Glutamatergic neuron (in vitro differentiated cells): ENCODE results near the gene PANK4. TPM values are rescaled to one million over a fixed set of nuclear protein-coding genes. Genes with fewer than 3 reads are reported as not detected.
A peak's percentile ranks its signal among the peaks of the same experiment; 100 is the strongest.

Source experiments
- DNase-seq: peaks from one replicate; pipeline ENCODE4 v3.0.0; 2022
- H3K27ac Mint-ChIP-seq: one replicate; pipeline ENCODE4 v1.8.0; 2020; ENCODE audit warnings: mild to moderate bottlenecking, mixed read lengths, inconsistent platforms; ENCODE audit not compliant: unreplicated experiment
- H3K27me3 Mint-ChIP-seq: one replicate; pipeline ENCODE4 v1.8.0; 2020; ENCODE audit warnings: mild to moderate bottlenecking, moderate library complexity, mixed read lengths, inconsistent platforms; ENCODE audit not compliant: unreplicated experiment
- H3K36me3 Mint-ChIP-seq: one replicate; pipeline ENCODE4 v1.8.0; 2020; ENCODE audit warnings: mild to moderate bottlenecking, mixed read lengths, inconsistent platforms; ENCODE audit not compliant: unreplicated experiment
- H3K4me1 Mint-ChIP-seq: one replicate; pipeline ENCODE4 v1.8.0; 2020; ENCODE audit warnings: mild to moderate bottlenecking, low read depth, mixed read lengths, inconsistent platforms; ENCODE audit not compliant: unreplicated experiment
- H3K4me3 Mint-ChIP-seq: one replicate; pipeline ENCODE4 v1.8.0; 2020; ENCODE audit warnings: mild to moderate bottlenecking, mixed read lengths, inconsistent platforms; ENCODE audit not compliant: unreplicated experiment
- H3K9me3 Mint-ChIP-seq: one replicate; pipeline ENCODE4 v1.8.0; 2020; ENCODE audit warnings: mild to moderate bottlenecking, moderate library complexity, mixed read lengths, inconsistent platforms; ENCODE audit not compliant: unreplicated experiment
- total RNA-seq: library from RNA; stranded (reverse); fragmentation: NEBNext Ultra II Directional; extraction: Animal tissue kit (Norgen Biotek cat#: 25700); gene quantifications from one replicate; pipeline ENCODE4 v1.2.1, GENCODE V29; 2021; ENCODE audit not compliant: unreplicated experiment
- TF ChIP-seq, protein P1 (sequence below): fragments of 200-600 bp; sonication (generic); IDR thresholded peaks from one replicate; pipeline ENCODE4 v1.5.0; 2021; ENCODE audit not compliant: partially characterized antibody, unreplicated experiment

Gene PANK4
- total RNA-seq, 1 donor from 2014 or later, result 58.5 TPM

GRCh38 chr1:2566101-2567045, 40.0 kb upstream of the PANK4 start:
- TF ChIP-seq, protein P1, sequence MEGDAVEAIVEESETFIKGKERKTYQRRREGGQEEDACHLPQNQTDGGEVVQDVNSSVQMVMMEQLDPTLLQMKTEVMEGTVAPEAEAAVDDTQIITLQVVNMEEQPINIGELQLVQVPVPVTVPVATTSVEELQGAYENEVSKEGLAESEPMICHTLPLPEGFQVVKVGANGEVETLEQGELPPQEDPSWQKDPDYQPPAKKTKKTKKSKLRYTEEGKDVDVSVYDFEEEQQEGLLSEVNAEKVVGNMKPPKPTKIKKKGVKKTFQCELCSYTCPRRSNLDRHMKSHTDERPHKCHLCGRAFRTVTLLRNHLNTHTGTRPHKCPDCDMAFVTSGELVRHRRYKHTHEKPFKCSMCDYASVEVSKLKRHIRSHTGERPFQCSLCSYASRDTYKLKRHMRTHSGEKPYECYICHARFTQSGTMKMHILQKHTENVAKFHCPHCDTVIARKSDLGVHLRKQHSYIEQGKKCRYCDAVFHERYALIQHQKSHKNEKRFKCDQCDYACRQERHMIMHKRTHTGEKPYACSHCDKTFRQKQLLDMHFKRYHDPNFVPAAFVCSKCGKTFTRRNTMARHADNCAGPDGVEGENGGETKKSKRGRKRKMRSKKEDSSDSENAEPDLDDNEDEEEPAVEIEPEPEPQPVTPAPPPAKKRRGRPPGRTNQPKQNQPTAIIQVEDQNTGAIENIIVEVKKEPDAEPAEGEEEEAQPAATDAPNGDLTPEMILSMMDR, result no peak
- Mint-ChIP-seq H3K36me3 (no peaks in the 10 kb centered on the region), H3K27ac (no peak overlapping the region), H3K27me3 (peaks cover 2% of the 10 kb centered on the region), H3K4me3 (no peak overlapping the region), H3K9me3 (peaks cover 1% of the 10 kb centered on the region), H3K4me1 (peaks cover 4% of the 10 kb centered on the region)
- no peak for DNase-seq

DNA sequence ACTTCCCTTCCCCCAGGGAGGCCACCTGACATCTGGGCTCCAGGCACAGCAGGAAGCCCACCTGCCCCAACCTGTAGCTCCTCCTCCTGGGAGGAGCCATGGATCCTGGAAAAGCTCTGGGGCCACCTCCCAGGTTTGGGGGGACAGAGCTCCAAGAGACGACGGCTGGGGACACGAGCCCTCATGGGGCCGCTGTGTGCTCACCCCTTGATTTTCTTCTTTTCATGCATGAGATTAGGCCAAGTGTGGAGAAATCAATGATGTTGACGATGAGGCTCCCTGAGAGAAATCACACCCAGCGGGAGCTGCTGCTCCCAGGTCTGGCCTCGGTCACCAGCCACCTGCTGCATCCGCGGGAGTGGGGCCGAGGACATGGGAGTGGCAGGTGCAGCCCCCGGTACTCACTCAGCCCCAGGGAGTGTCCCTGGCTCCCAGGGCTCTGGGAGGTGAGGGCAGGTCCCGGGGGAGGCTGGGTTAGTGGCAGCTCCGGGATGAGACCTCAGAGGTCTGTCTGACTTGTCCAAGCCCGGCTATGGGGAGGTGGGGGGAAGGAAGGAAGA, 38.5 kb upstream of the PANK4 start:
- TF ChIP-seq, protein P1, result no peak
- peaks cover 4% of the 10 kb centered on the region for H3K4me1 Mint-ChIP-seq
- peaks cover 4% of the 10 kb centered on the region for H3K27me3 Mint-ChIP-seq
- H3K36me3 Mint-ChIP-seq, result no peaks in the 10 kb centered on the region
- no peak overlapping the region for H3K4me3 Mint-ChIP-seq
- H3K27ac Mint-ChIP-seq, result no peak overlapping the region
- peak; percentile 43 for DNase-seq
- H3K9me3 Mint-ChIP-seq, result peaks cover 4% of the 10 kb centered on the region

DNA sequence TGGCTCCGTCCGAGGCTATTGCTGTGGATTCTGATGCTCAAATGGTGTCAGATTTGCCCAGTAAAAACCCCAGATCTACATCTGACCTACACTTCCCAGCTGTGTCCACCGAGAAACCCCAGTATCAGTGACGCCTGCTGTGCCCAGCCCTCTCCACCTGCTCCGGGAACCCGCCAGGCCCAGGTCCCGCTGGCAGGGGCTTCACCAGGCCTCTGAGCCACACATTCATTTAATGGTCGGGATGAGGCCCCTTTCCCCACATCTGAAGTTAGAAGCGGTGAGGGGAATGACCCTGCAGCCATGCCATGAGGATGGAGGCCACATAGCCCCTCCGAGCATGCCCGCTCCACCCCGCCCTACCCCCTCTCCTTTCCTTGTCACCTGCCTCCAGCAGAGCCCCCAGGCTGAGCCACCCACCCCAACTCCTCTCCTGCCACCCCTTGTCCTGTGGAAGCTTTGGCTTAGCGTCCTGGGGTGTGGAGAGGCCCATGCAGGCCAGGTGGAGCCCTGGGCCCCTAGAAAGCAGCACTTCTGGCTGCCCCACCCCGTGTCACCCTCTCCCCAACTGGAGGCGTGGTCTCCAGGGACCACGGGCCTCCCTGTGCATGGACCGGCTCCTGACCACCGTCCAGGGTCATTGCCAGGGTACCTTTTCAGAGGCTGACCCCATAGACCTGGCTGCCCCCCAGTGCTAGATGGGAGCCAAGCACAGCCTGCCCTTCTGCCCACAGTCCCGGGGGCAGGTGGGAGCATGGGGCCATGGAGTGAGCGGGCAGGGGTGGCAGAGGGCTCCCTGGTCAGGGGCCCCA, 37.8 kb upstream of the PANK4 start:
- Mint-ChIP-seq H3K9me3 (peaks cover 4% of the 10 kb centered on the region), H3K4me3 (no peak overlapping the region), H3K27me3 (peaks cover 4% of the 10 kb centered on the region), H3K36me3 (no peaks in the 10 kb centered on the region), H3K4me1 (peaks cover 4% of the 10 kb centered on the region), H3K27ac (no peak overlapping the region)
- TF ChIP-seq, protein P1, result no peak
- no peak for DNase-seq

GRCh38 chr1:2563205-2563604, 36.8 kb upstream of the PANK4 start:
- Mint-ChIP-seq H3K9me3 (peaks cover 3% of the 10 kb centered on the region), H3K27ac (no peak overlapping the region), H3K27me3 (peaks cover 4% of the 10 kb centered on the region), H3K36me3 (no peaks in the 10 kb centered on the region), H3K4me1 (peaks cover 4% of the 10 kb centered on the region), H3K4me3 (no peak overlapping the region)
- no peak for DNase-seq
- TF ChIP-seq, protein P1, result no peak
